ENCODE data around the gene DLG1. TPM values are rescaled to one million over a fixed set of nuclear protein-coding genes. Genes with fewer than 3 reads are reported as not detected.

Gene DLG1
- total RNA-seq, 1 experiment from 2014 or later = 90.2 TPM

DNA sequence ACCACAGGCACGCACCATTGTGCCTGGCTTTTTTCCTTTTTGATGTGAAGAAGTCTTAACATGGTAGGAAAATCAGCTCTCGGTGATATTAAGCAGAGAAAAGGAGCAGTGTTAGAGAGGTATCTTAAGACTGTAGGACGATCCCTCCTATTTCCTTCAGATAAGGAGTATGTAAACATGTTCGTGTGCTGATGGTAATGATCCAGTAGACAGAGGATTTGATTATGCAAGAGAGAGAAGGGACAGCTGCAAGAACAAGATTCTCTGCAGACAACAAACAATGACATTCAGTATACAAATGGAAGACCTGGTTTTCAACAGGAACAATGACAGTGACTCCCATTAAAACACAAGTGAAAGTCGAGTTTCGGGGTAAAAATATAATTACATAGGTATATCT is 173.7 kb downstream of the DLG1 start:
- TF ChIP-seq REST (IDR thresholded peaks at IDR 0.05; ENCODE audit: insufficient read depth in 1 of 2, low read depth in 2 of 2, low read length in 1 of 2) (no peak), TCF7L2 (IDR thresholded peaks at IDR 0.05; ENCODE audit: low read depth, low read length) (no peak), POLR2AphosphoS5 (IDR thresholded peaks at IDR 0.05; ENCODE audit: low read depth, low read length) (no peak), CTCF (IDR thresholded peaks at IDR 0.05) (no peak), SIN3A (IDR thresholded peaks at IDR 0.05; ENCODE audit: borderline replicate concordance, insufficient read depth, low read depth, low read length) (no peak)
- CTCF ChIA-PET = no interaction called here
- in situ Hi-C loops (cut with HindIII; ENCODE audit: low pct_unique_long_range_greater_than_20kb, low sequenced_read_pairs) = no loop called here

DNA sequence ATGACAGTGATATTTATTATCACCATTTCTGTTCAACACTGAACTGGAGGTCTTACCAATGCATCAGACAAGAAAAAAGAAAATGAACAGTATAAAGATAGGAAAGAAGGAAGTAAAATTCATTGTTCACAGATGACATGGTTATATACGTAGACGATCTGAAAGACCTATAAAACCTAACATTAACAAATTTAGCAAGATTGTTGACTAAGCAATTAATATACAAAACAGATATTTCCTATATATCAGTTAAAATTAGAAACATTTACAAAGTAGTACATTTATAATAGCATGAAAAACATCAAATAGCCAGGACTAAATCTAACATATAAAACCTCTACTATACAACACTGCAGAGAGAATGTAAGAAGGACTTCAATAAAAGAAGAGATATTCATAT is 176.0 kb downstream of the DLG1 start:
- Histone ChIP-seq H3K27me3 (ENCODE audit: control insufficient read depth, insufficient read depth, low read length) (no peaks in the 10 kb centered on the region), H3K36me3 (ENCODE audit: control insufficient read depth, insufficient read depth, low read length) (no peaks in the 10 kb centered on the region; the same call in 1 of the 2 replicates), H3K4me3 (ENCODE audit: low read depth in 2 of 2, low read length in 2 of 2) (no peak overlapping the region), H3K9me3 (ENCODE audit: control insufficient read depth, insufficient read depth, low read depth, low read length) (no peaks in the 10 kb centered on the region), H3K4me1 (ENCODE audit: control insufficient read depth, insufficient read depth, low read length) (no peaks in the 10 kb centered on the region), H3K27ac (ENCODE audit: low read length) (no peak overlapping the region)
- in situ Hi-C loops (cut with HindIII; ENCODE audit: low pct_unique_long_range_greater_than_20kb, low sequenced_read_pairs) = no loop called here
- TF ChIP-seq CTCF (IDR thresholded peaks at IDR 0.05) (no peak), TCF7L2 (IDR thresholded peaks at IDR 0.05; ENCODE audit: low read depth, low read length) (no peak), REST (IDR thresholded peaks at IDR 0.05; ENCODE audit: insufficient read depth in 1 of 2, low read depth in 2 of 2, low read length in 1 of 2) (no peak), POLR2AphosphoS5 (IDR thresholded peaks at IDR 0.05; ENCODE audit: low read depth, low read length) (no peak), SIN3A (IDR thresholded peaks at IDR 0.05; ENCODE audit: borderline replicate concordance, insufficient read depth, low read depth, low read length) (no peak)
- no peak for DNase-seq (ENCODE audit: low read depth, low spot score)
- POLR2A ChIA-PET = no interaction called here
- BruUV-seq (replicated peaks) = no TSS peak
- intact Hi-C loops (cut with micrococcal nuclease; ENCODE audit: unreplicated experiment) = no loop called here
- CTCF ChIA-PET = no interaction called here
- ATAC-seq = no peak

More for the DNA sequence above, 173.7 kb downstream of the DLG1 start:
- Histone ChIP-seq H3K27ac (ENCODE audit: low read length) (no peak overlapping the region), H3K4me1 (ENCODE audit: control insufficient read depth, insufficient read depth, low read length) (no peaks in the 10 kb centered on the region), H3K27me3 (ENCODE audit: control insufficient read depth, insufficient read depth, low read length) (no peaks in the 10 kb centered on the region), H3K9me3 (ENCODE audit: control insufficient read depth, insufficient read depth, low read depth, low read length) (no peaks in the 10 kb centered on the region), H3K4me3 (ENCODE audit: low read depth in 2 of 2, low read length in 2 of 2) (no peak overlapping the region), H3K36me3 (ENCODE audit: control insufficient read depth, insufficient read depth, low read length) (no peaks in the 10 kb centered on the region)
- intact Hi-C loops (cut with micrococcal nuclease; ENCODE audit: unreplicated experiment) = no loop called here
- BruUV-seq (replicated peaks) = no TSS peak
- DNase-seq (ENCODE audit: low read depth, low spot score) (no peak), ATAC-seq (no peak)
- POLR2A ChIA-PET = no interaction called here
